ENCODE results near the gene PTBP1.

- TF ChIP-seq EZH2 (optimal IDR thresholded peaks at IDR 0.05; ENCODE audit: low read depth, low read length) (no peak), CTCF (IDR thresholded peaks at IDR 0.05; ENCODE audit: low read length) (no peak), EZH2phosphoT487 (IDR thresholded peaks at IDR 0.05; ENCODE audit: low read length) (no peak)
Measured at GRCh38 chr19:831407-832369, 34.4 kb downstream of the PTBP1 start.

Data from MM.1S (cell line).